HEK293T (cell line): Measurements from ENCODE around the gene SVOP.

Experiments used
- CTCF ChIA-PET: fragments of 350-600 bp; formaldehyde crosslinking; extraction: SDS; loops from one replicate; lab custom pipeline; 2021; ENCODE audit warnings: antibody characterized with exemption, inconsistent platforms; lab: Yijun Ruan, JAX
- POLR2A ChIA-PET: fragments of 350-600 bp; formaldehyde crosslinking; extraction: SDS; loops from one replicate; lab custom pipeline; 2020; ENCODE audit warnings: antibody characterized with exemption, inconsistent platforms; lab: Yijun Ruan, JAX
- DNase-seq: peaks from one replicate; pipeline ENCODE4 v3.0.0; 2012; ENCODE audit warnings: mixed read lengths; ENCODE audit errors: extremely low spot score
- ARNT ChIP-seq: fragments of 450-650 bp; IDR thresholded peaks from 2 replicates; pipeline ENCODE4 v1.6.1; 2017; ENCODE audit warnings: mild to moderate bottlenecking
- BHLHE40 ChIP-seq: fragments of 450-650 bp; IDR thresholded peaks from 2 replicates; pipeline ENCODE4 v1.6.1; 2016; ENCODE audit warnings: mild to moderate bottlenecking, moderate library complexity, borderline replicate concordance
- CTBP1 ChIP-seq: fragments of 450-650 bp; IDR thresholded peaks from 2 replicates; pipeline ENCODE4 v1.6.1; 2016; ENCODE audit warnings: borderline replicate concordance
- ELF4 ChIP-seq: fragments of 450-650 bp; IDR thresholded peaks from 2 replicates; pipeline ENCODE4 v1.6.1; 2017; ENCODE audit warnings: antibody characterized with exemption
- FOXA1 ChIP-seq: fragments of 450-650 bp; IDR thresholded peaks from 2 replicates; pipeline ENCODE4 v1.6.1; 2016; ENCODE audit warnings: mild to moderate bottlenecking
- FOXK2 ChIP-seq: fragments of 450-650 bp; IDR thresholded peaks from 2 replicates; pipeline ENCODE4 v1.6.1; 2016; ENCODE audit warnings: mild to moderate bottlenecking
- FOXM1 ChIP-seq: fragments of 450-650 bp; IDR thresholded peaks from 2 replicates; pipeline ENCODE4 v1.6.1; 2017; ENCODE audit warnings: mild to moderate bottlenecking, borderline replicate concordance
- HDGF ChIP-seq: fragments of 450-650 bp; IDR thresholded peaks from 2 replicates; pipeline ENCODE4 v1.6.1; 2017; ENCODE audit warnings: antibody characterized with exemption, borderline replicate concordance
- L3MBTL2 ChIP-seq: fragments of 450-650 bp; conservative IDR thresholded peaks from 2 replicates; pipeline ENCODE4 v1.6.1; 2016; ENCODE audit warnings: mild to moderate bottlenecking
- LEF1 ChIP-seq: fragments of 450-650 bp; IDR thresholded peaks from 2 replicates; pipeline ENCODE4 v1.6.1; 2017; ENCODE audit warnings: mild to moderate bottlenecking, borderline replicate concordance
- NFRKB ChIP-seq: fragments of 450-650 bp; IDR thresholded peaks from 2 replicates; pipeline ENCODE4 v1.6.1; 2016; ENCODE audit warnings: mild to moderate bottlenecking, moderate library complexity
- SP1 ChIP-seq: fragments of 450-650 bp; IDR thresholded peaks from 2 replicates; pipeline ENCODE4 v1.6.1; 2017
- SUZ12 ChIP-seq: fragments of 450-650 bp; IDR thresholded peaks from 2 replicates; pipeline ENCODE4 v1.6.1; 2016; ENCODE audit warnings: mild to moderate bottlenecking
- TARDBP ChIP-seq: fragments of 450-650 bp; IDR thresholded peaks from 2 replicates; pipeline ENCODE4 v1.6.1; 2016
- ZNF384 ChIP-seq: fragments of 450-650 bp; IDR thresholded peaks from 2 replicates; pipeline ENCODE4 v1.6.1; 2016
- TF ChIP-seq, protein P1 (sequence below): fragments of 450-650 bp; IDR thresholded peaks from 2 replicates; pipeline ENCODE4 v1.6.1; 2016

SVOP gene

DNA sequence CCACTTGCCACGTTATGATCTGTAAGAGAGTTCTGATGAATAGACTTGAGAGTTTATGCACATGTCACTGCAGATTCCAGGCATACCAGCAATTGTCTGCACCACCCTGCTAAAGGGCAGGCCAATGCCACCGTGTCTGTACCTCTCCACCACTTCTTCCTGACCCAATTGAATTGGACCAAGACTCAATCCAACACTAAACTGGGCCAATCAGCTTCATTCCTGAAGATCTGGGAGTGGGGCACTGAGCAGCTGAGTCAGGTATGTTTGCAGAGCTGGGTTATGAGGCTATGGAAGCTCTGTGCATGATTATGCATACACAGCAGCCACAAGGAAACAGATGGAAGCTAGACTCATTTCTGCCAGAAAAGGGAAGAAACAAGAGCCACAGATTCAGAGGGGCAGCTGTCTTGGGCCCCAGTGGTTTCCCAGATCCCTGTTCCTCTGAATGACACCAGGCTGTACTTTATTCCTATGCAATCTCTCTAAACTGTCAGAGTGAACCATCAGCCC is 113.0 kb downstream of the SVOP start:
- POLR2A ChIA-PET = interaction anchor here (0.7 kb wide), 1 partner anchor 50 kb away, joined by 3 read pairs; the partner anchor contains the start of gene SSH1
- CTCF ChIA-PET = interaction anchor here (0.6 kb wide), 1 partner anchor 29 kb away, joined by 3 read pairs; no protein-coding TSS in a partner anchor
- DNase-seq = no peak
- TF ChIP-seq FOXM1 (no peak), CTBP1 (no peak), FOXA1 (no peak), BHLHE40 (no peak), ELF4 (no peak), HDGF (no peak), FOXK2 (no peak), L3MBTL2 (no peak), LEF1 (no peak), ARNT (no peak), SP1 (no peak), NFRKB (no peak), SUZ12 (no peak)
- TF ChIP-seq, protein P1, sequence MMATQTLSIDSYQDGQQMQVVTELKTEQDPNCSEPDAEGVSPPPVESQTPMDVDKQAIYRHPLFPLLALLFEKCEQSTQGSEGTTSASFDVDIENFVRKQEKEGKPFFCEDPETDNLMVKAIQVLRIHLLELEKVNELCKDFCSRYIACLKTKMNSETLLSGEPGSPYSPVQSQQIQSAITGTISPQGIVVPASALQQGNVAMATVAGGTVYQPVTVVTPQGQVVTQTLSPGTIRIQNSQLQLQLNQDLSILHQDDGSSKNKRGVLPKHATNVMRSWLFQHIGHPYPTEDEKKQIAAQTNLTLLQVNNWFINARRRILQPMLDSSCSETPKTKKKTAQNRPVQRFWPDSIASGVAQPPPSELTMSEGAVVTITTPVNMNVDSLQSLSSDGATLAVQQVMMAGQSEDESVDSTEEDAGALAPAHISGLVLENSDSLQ = no peak

DNA sequence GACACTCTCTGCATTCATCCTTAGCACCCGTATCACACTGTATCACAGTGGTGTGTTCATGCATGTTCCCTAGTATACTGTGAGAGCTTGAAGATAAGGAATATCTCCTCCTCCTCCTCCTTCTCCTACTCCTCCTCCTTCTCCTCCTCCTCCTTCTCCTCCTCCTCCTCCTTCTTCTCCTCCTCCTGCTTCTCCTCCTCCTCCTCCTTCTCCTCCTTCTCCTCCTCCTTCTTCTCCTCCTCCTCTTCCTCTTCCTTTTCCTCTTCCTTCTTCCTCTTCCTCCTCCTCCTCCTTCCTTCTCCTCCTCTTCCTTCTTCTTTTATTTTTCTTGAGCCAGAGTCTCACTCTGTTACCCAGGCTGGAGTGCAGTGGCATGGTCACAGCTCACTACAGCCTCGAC is 113.9 kb downstream of the SVOP start:
- TF ChIP-seq ELF4 (no peak), FOXA1 (no peak), ARNT (no peak), FOXM1 (no peak), BHLHE40 (no peak), ZNF384 (no peak), L3MBTL2 (no peak), CTBP1 (no peak), SP1 (no peak), SUZ12 (no peak), LEF1 (no peak), NFRKB (no peak), HDGF (no peak), FOXK2 (no peak), TARDBP (no peak)
- TF ChIP-seq, protein P1 = no peak
- CTCF ChIA-PET = no interaction called here
- POLR2A ChIA-PET = no interaction called here
- DNase-seq = no peak

DNA sequence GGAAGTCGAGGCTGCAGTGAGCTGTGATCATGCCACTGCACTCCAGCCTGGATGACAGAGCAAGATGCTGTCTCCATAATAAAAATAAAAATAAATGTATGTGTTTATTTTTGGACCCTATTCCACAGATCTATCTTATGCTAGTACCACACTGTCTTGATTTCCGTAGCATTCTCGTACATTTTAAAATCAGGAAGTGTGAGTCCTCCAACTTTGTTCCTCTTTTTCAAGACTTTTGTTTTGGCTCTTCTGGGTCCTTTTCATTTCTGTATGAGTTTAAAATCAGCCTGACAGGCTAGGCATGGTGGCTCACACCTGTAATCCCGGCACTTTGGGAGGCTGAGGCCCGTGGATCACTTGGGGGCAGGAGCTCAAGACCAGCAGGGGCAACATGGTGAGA is 115.1 kb downstream of the SVOP start:
- no peak for DNase-seq
- CTCF ChIA-PET = no interaction called here
- TF ChIP-seq CTBP1 (no peak), SUZ12 (no peak), SP1 (no peak), LEF1 (no peak), ELF4 (no peak), ARNT (no peak), HDGF (no peak), NFRKB (no peak), L3MBTL2 (no peak), FOXM1 (no peak), TARDBP (no peak), FOXA1 (no peak), FOXK2 (no peak), BHLHE40 (no peak), ZNF384 (no peak)
- TF ChIP-seq, protein P1 = no peak
- POLR2A ChIA-PET = no interaction called here

DNA sequence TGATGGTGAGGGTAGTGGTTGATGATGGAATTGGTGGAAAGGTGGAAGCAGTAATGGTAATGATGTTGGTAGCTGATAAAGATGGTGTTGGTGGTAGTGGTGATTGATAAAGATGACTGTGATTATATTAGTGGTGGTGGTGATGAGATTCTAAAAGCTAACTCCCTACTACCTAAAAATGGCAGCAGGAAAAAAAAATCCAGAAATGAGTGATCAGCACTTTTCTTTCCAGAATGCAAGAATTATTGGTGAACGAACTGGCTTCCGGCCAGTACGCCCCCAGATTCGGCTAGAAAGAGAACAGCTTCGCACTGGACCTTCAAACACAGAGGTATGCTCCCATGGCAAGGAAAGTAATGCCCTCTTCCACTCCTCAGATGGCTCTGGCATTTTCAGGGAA is 121.7 kb downstream of the SVOP start:
- no peak for DNase-seq
- TF ChIP-seq LEF1 = no peak
- TF ChIP-seq TARDBP = no peak
- no peak for TF ChIP-seq BHLHE40
- no peak for TF ChIP-seq ELF4
- no peak for TF ChIP-seq HDGF
- TF ChIP-seq L3MBTL2 = no peak
- no peak for TF ChIP-seq SUZ12
- TF ChIP-seq, protein P1 = no peak
- TF ChIP-seq ARNT = no peak
- TF ChIP-seq ZNF384 = no peak
- TF ChIP-seq NFRKB = no peak
- TF ChIP-seq SP1 = no peak
- ChIA-PET POLR2A (no interaction called here), CTCF (no interaction called here)

DNA sequence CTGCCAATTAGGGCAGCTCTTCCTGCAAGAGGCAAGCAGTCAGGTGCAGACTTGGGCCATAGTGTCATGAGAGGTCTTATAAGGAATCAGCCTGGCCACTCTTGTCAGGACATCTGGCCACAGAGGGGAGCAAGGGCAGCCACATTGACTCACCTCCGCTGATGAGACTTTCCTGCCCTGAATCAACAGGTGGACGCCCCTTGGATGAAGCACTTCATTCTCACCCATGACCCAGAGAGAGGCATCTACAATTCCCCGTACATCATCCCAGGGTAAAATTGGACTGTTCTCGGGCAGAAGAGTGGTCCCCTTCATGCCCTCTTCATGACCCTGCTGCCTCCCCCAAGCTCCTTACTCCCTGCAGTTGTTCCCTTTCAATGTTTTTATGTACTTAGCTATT is 124.1 kb downstream of the SVOP start:
- TF ChIP-seq ELF4 = no peak
- TF ChIP-seq FOXK2 = no peak
- TF ChIP-seq FOXM1 = no peak
- no peak for TF ChIP-seq SUZ12
- TF ChIP-seq TARDBP = no peak
- TF ChIP-seq, protein P1 = no peak
- TF ChIP-seq ZNF384 = no peak
- no peak for TF ChIP-seq FOXA1
- TF ChIP-seq HDGF = no peak
- no peak for TF ChIP-seq BHLHE40
- no peak for TF ChIP-seq L3MBTL2
- no peak for TF ChIP-seq NFRKB
- TF ChIP-seq LEF1 = no peak
- no peak for TF ChIP-seq CTBP1
- TF ChIP-seq SP1 = no peak
- TF ChIP-seq ARNT = no peak
- DNase-seq = no peak
- ChIA-PET CTCF (interaction anchor here (0.6 kb wide), 1 partner anchor 17 kb away, joined by 3 read pairs; no protein-coding TSS in a partner anchor), POLR2A (no interaction called here)
